Keratinocyte (primary cell): ENCODE results near the gene TOB2. TPM values are rescaled to one million over a fixed set of nuclear protein-coding genes. Genes with fewer than 3 reads are reported as not detected.

ENCODE experiments used
- DNase-seq: peaks from one replicate; pipeline ENCODE4 v3.0.0-alpha.2; 2011; ENCODE audit warnings: low read depth, missing footprints, low spot score
- FAIRE-seq: peaks from 2 replicates; lab custom pipeline; 2011; peaks lifted over from hg19 to GRCh38; lab: Jason Lieb, UNC
- H2AFZ ChIP-seq: 2 replicates; pipeline ENCODE4 v1.6.0; 2012; ENCODE audit warnings: low read length, control low read depth, inconsistent platforms; ENCODE audit not compliant: control insufficient read depth
- H3K27ac ChIP-seq: 2 replicates; pipeline ENCODE4 v1.5.1; 2011; ENCODE audit warnings: low read length; ENCODE audit not compliant: control insufficient read depth, insufficient read depth
- H3K27me3 ChIP-seq: 3 replicates; pipeline ENCODE4 v1.6.0; 2011; ENCODE audit warnings: low read length; ENCODE audit not compliant: control insufficient read depth, insufficient read depth; ENCODE audit errors: extremely low read depth
- H3K36me3 ChIP-seq, 2 experiments: 2 replicates in 1 of 2; 3 replicates in 1 of 2; pipeline ENCODE4 v1.5.1; 2011; ENCODE audit warnings: low read length in 2 of 2, mild to moderate bottlenecking in 1 of 2; ENCODE audit not compliant: control insufficient read depth in 2 of 2, insufficient read depth in 2 of 2; ENCODE audit errors: extremely low read depth in 1 of 2
- H3K4me1 ChIP-seq: 3 replicates; pipeline ENCODE4 v1.5.1; 2011; ENCODE audit warnings: low read length; ENCODE audit not compliant: control insufficient read depth, insufficient read depth; ENCODE audit errors: extremely low read depth
- H3K4me2 ChIP-seq: 3 replicates; pipeline ENCODE4 v1.6.0; 2011; ENCODE audit warnings: low read depth, low read length; ENCODE audit not compliant: control insufficient read depth, insufficient read depth; ENCODE audit errors: extremely low read depth
- H3K4me3 ChIP-seq, 3 experiments: fragments of 200-600 bp in 1 of 3; sonication (generic) in 1 of 3; 2 replicates in 2 of 3; 3 replicates in 1 of 3; pipeline ENCODE4 v1.5.1; 2011 to 2016; ENCODE audit warnings: low read length in 3 of 3, mild to moderate bottlenecking in 3 of 3, control low read depth in 2 of 3, inconsistent platforms in 1 of 3, low read depth in 1 of 3, mixed read lengths in 1 of 3, mixed run types in 1 of 3, moderate library complexity in 1 of 3; ENCODE audit not compliant: control insufficient read depth in 2 of 3, insufficient read depth in 2 of 3; ENCODE audit errors: extremely low read depth in 1 of 3
- H3K79me2 ChIP-seq: 2 replicates; pipeline ENCODE4 v1.6.0; 2012; ENCODE audit warnings: low read length; ENCODE audit not compliant: control insufficient read depth, insufficient read depth
- H3K9ac ChIP-seq: 3 replicates; pipeline ENCODE4 v1.6.0; 2011; ENCODE audit warnings: low read length; ENCODE audit not compliant: control insufficient read depth, insufficient read depth; ENCODE audit errors: extremely low read depth
- H3K9me1 ChIP-seq: 3 replicates; pipeline ENCODE4 v1.6.0; 2011; ENCODE audit warnings: low read length; ENCODE audit not compliant: control insufficient read depth, insufficient read depth; ENCODE audit errors: extremely low read depth
- H3K9me3 ChIP-seq: 2 replicates; pipeline ENCODE4 v1.5.1; 2012; ENCODE audit warnings: low read depth, low read length; ENCODE audit not compliant: control insufficient read depth
- H4K20me1 ChIP-seq: 3 replicates; pipeline ENCODE4 v1.6.0; 2011; ENCODE audit warnings: low read length; ENCODE audit not compliant: control insufficient read depth, insufficient read depth; ENCODE audit errors: extremely low read depth
- CTCF ChIP-seq, 3 experiments: IDR thresholded peaks in 1 of 3; conservative IDR thresholded peaks in 1 of 3; optimal IDR thresholded peaks in 1 of 3; 2 replicates in 2 of 3; 3 replicates in 1 of 3; pipeline versions ENCODE3 to v1.5.1; 2011; ENCODE audit warnings: low read length in 3 of 3, mild to moderate bottlenecking in 3 of 3, moderate library complexity in 2 of 3, control low read depth in 1 of 3, inconsistent platforms in 1 of 3; ENCODE audit not compliant: insufficient read depth in 2 of 3; ENCODE audit errors: extremely low read depth in 1 of 3
- EZH2 ChIP-seq: IDR thresholded peaks from one replicate; pipeline ENCODE4 v1.6.1; 2012; ENCODE audit warnings: inconsistent platforms, mild to moderate bottlenecking, low read length, moderate library complexity
- dilution Hi-C: fragments of 300-500 bp; cut with MboI; formaldehyde crosslinking; loops from one replicate; pipeline ENCODE4 v1.7.0; 2020; ENCODE audit warnings: low sequenced_read_pairs; ENCODE audit not compliant: extremely low pct_ligation_motif_present
- polyA plus RNA-seq, 5 experiments: library from polyadenylated mRNA; depleted of rRNA in 3 of 5; stranded (reverse) in 3 of 5; stranded (forward) in 1 of 5; unstranded in 1 of 5; fragments of >200 nt; gene quantifications; 1 replicate in 1 of 5; 2 replicates in 3 of 5; 3 replicates in 1 of 5; pipeline versions ENCODE4 v1.2.1 to v1.2.3, GENCODE V29; 2011 to 2012; ENCODE audit warnings: missing spikeins in 2 of 5, low read depth in 1 of 5, low replicate concordance in 1 of 5

The TOB2 gene
- polyA plus RNA-seq, 1 donor (not counting 4 experiments of a cell fraction or from before 2014, with no cell fraction given): 14.5 TPM

- Histone ChIP-seq H3K4me3 (no peak overlapping the region), H4K20me1 (no peaks in the 10 kb centered on the region), H3K9me3 (no peaks in the 10 kb centered on the region), H3K9me1 (no peaks in the 10 kb centered on the region), H3K36me3 (peaks cover 0 to 2% of the 10 kb centered on the region in 2 experiments), H3K27ac (no peak overlapping the region), H3K4me2 (no peak overlapping the region), H3K79me2 (peaks cover 7% of the 10 kb centered on the region), H3K27me3 (no peaks in the 10 kb centered on the region), H3K4me1 (peaks cover 14% of the 10 kb centered on the region), H3K9ac (no peak overlapping the region), H2AFZ (no peak overlapping the region)
- TF ChIP-seq CTCF (optimal IDR thresholded peaks at IDR 0.05 in 1 of 3, IDR thresholded peaks at IDR 0.05 in 1 of 3, conservative IDR thresholded peaks at IDR 0.05 in 1 of 3; ENCODE audit: extremely low read depth in 1 of 3, insufficient read depth in 2 of 3, low read length in 3 of 3) (no peak), EZH2 (no peak)
- dilution Hi-C loops: no loop called here
- FAIRE-seq (no peak), DNase-seq (no peak)
Measured at GRCh38 chr22:41410311-41410751, 36.3 kb downstream of the TOB2 start.

GRCh38 chr22:41408665-41409064, 37.9 kb downstream of the TOB2 start:
- H4K20me1 ChIP-seq: no peaks in the 10 kb centered on the region
- no peak overlapping the region for H3K9ac ChIP-seq
- no peaks in the 10 kb centered on the region for H3K36me3 ChIP-seq
- no peak for FAIRE-seq
- no peak overlapping the region for H2AFZ ChIP-seq
- DNase-seq: no peak
- H3K9me3 ChIP-seq: no peaks in the 10 kb centered on the region
- H3K27ac ChIP-seq: no peak overlapping the region
- dilution Hi-C loops: no loop called here
- no peak overlapping the region for H3K4me3 ChIP-seq
- no peaks in the 10 kb centered on the region for H3K27me3 ChIP-seq
- no peaks in the 10 kb centered on the region for H3K79me2 ChIP-seq
- H3K4me1 ChIP-seq: peaks cover 4% of the 10 kb centered on the region
- no peaks in the 10 kb centered on the region for H3K9me1 ChIP-seq
- H3K4me2 ChIP-seq: no peak overlapping the region
- TF ChIP-seq EZH2 (no peak), CTCF (optimal IDR thresholded peaks at IDR 0.05 in 1 of 3, IDR thresholded peaks at IDR 0.05 in 1 of 3, conservative IDR thresholded peaks at IDR 0.05 in 1 of 3; ENCODE audit: extremely low read depth in 1 of 3, insufficient read depth in 2 of 3, low read length in 3 of 3) (no peak)
